Measurements from ENCODE around the gene KIF12.

DNA sequence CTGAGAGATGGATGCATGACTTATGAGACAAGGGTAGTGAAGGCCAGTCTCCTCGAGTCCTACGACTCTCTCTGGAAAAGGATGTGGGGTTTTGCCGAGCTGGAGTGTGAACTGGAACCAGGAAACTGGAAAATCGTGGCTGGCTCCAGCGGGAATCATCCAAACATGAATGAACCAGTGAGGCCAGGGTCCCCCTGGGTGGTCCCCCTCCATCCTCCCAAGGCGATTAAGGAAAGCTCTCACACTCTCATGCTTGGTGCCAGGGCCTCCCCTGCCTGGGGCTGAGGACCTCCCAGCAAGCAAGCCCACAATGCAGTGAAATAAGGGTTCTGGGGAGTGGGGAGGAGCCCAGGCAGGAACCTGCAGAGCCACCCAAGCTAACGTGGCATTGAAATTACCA lies 11.4 kb downstream of the KIF12 start:
- TF ChIP-seq, protein P1, sequence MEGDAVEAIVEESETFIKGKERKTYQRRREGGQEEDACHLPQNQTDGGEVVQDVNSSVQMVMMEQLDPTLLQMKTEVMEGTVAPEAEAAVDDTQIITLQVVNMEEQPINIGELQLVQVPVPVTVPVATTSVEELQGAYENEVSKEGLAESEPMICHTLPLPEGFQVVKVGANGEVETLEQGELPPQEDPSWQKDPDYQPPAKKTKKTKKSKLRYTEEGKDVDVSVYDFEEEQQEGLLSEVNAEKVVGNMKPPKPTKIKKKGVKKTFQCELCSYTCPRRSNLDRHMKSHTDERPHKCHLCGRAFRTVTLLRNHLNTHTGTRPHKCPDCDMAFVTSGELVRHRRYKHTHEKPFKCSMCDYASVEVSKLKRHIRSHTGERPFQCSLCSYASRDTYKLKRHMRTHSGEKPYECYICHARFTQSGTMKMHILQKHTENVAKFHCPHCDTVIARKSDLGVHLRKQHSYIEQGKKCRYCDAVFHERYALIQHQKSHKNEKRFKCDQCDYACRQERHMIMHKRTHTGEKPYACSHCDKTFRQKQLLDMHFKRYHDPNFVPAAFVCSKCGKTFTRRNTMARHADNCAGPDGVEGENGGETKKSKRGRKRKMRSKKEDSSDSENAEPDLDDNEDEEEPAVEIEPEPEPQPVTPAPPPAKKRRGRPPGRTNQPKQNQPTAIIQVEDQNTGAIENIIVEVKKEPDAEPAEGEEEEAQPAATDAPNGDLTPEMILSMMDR (IDR thresholded peaks at IDR 0.05; ENCODE audit: borderline replicate concordance, extremely low read depth, low read length, poor library complexity, severe bottlenecking): no peak
- TF ChIP-seq EZH2 (IDR thresholded peaks at IDR 0.05; ENCODE audit: borderline replicate concordance, low read depth, low read length, severe bottlenecking): no peak
